Tibial nerve (tissue), 4 donors: Measurements from ENCODE around the gene USP30.

Experiments used
- EP300 ChIP-seq, 2 donors: sonication (generic); formaldehyde crosslinking; IDR thresholded peaks; one replicate each; pipeline ENCODE4 v1.6.1; 2017; ENCODE audit warnings: antibody characterized with exemption in 2 of 2, mild to moderate bottlenecking in 1 of 2
- POLR2A ChIP-seq, 2 donors: fragments of 450-650 bp; IDR thresholded peaks; one replicate each; pipeline ENCODE4 v1.6.1; 2017; ENCODE audit warnings: antibody characterized with exemption in 2 of 2, mild to moderate bottlenecking in 2 of 2, moderate library complexity in 2 of 2
- TF ChIP-seq, protein P1 (sequence below), 5 experiments: fragments of 200-600 bp in 3 of 5; fragments of 450-650 bp in 2 of 5; sonication (generic) in 3 of 5; IDR thresholded peaks; one replicate each; pipeline ENCODE4 v1.5.1; 2016 to 2019; ENCODE audit warnings: antibody characterized with exemption in 5 of 5, mild to moderate bottlenecking in 3 of 5, moderate library complexity in 2 of 5

DNA sequence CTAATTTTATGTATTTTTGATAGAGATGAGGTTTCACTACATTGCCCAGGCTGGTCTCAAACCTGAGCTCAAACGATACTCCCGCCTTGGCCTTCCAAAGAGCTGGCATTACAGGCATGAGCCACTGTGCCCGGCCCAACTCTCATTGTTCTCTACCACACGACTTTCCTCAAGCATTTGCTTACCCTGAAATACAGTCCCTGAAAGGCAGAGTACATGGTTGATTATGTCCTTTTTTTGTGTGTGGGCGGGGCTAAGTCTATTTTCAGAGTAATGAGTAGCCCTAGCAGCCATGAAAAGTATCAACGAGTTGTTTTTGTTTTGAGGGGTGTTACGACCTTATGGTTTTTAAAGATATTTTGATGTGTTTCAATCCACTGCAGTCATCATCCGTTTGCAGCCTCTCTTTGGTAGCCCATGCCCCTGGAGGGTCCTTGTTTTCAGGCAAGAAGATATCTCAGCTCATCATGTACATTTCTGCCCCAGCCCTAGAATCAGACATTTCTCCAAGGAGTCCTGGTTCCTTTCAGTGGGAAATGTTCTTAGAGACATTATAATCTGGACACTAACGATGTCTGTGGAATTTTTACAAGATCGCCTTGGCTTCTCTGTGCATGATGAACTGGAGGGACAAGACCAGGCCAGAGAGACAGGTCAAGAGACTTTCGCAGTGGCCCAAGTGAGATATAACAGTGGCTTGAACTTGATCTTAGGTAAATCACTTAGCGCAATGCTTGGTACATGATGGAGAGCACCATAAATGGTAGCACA is 72.7 kb downstream of the USP30 start:
- TF ChIP-seq, protein P1, sequence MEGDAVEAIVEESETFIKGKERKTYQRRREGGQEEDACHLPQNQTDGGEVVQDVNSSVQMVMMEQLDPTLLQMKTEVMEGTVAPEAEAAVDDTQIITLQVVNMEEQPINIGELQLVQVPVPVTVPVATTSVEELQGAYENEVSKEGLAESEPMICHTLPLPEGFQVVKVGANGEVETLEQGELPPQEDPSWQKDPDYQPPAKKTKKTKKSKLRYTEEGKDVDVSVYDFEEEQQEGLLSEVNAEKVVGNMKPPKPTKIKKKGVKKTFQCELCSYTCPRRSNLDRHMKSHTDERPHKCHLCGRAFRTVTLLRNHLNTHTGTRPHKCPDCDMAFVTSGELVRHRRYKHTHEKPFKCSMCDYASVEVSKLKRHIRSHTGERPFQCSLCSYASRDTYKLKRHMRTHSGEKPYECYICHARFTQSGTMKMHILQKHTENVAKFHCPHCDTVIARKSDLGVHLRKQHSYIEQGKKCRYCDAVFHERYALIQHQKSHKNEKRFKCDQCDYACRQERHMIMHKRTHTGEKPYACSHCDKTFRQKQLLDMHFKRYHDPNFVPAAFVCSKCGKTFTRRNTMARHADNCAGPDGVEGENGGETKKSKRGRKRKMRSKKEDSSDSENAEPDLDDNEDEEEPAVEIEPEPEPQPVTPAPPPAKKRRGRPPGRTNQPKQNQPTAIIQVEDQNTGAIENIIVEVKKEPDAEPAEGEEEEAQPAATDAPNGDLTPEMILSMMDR (IDR thresholded peaks at IDR 0.05): no peak
- TF ChIP-seq EP300 (IDR thresholded peaks at IDR 0.05) (no peak), POLR2A (IDR thresholded peaks at IDR 0.05) (no peak)
